ENCODE measurements around the gene GSX2.
"Not testable (repeated sequence)": the region's sequence is repeated elsewhere in the genome, so short reads cannot be mapped to it uniquely, and the experiment has no call there.

GSX2 gene

GRCh38 chr4:54110019-54110416 is 10.1 kb downstream of the GSX2 start:
- ChIA-PET POLR2A (no interaction called here), CTCF (interaction anchor here (0.7 kb wide), 1 partner anchor 205 kb away, joined by 3 read pairs; no protein-coding TSS in a partner anchor)
- Histone ChIP-seq H3K9me3 (ENCODE audit: control insufficient read depth, insufficient read depth, low read depth, low read length) (no peaks in the 10 kb centered on the region), H3K4me1 (ENCODE audit: control insufficient read depth, insufficient read depth, low read length) (no peaks in the 10 kb centered on the region), H3K4me3 (ENCODE audit: low read depth, low read length) (no peak overlapping the region), H3K27ac (ENCODE audit: extremely low read depth, low read depth, low read length) (no peak overlapping the region), H3K36me3 (ENCODE audit: control insufficient read depth in 2 of 2, insufficient read depth in 1 of 2, low read length in 2 of 2) (no peaks in the 10 kb centered on the region)
- TF ChIP-seq KLF16 (tag by site-specific recombination; IDR thresholded peaks at IDR 0.05) (no peak), ZNF692 (tag by site-specific recombination; IDR thresholded peaks at IDR 0.05) (no peak), ZNF341 (tag by site-specific recombination; IDR thresholded peaks at IDR 0.05; ENCODE audit: low read depth) (no peak), HOXA7 (CRISPR knock-in tag; IDR thresholded peaks at IDR 0.05; ENCODE audit: borderline replicate concordance) (no peak)

DNA sequence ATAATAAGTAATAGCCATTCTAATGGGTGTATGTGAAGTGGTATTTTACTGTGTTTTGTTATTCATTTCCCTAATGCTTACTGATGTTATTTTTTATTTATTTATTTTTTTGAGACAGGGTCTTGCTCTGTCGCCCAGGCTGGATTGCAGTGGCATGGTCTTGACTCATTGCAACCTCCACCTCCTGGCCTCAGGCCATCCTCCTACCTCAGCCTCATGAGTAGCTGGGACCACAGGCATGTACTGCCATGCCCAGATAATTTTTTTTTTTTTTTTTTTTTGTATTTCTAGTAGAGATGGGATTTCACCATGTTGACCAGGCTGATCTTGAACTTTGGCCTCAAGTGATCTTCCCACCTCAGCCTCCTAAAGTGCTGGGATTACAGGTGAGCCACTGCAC is 13.2 kb downstream of the GSX2 start:
- H3K9me3 ChIP-seq (ENCODE audit: control insufficient read depth, insufficient read depth, low read depth, low read length); H3K4me3 ChIP-seq (ENCODE audit: low read depth, low read length); POLR2A ChIA-PET: not testable (repeated sequence)

GRCh38 chr4:54116246-54116645 is 16.3 kb downstream of the GSX2 start:
- H3K4me1 ChIP-seq (ENCODE audit: control insufficient read depth, insufficient read depth, low read length); H3K4me3 ChIP-seq (ENCODE audit: low read depth, low read length); H3K36me3 ChIP-seq (ENCODE audit: control insufficient read depth in 2 of 2, insufficient read depth in 1 of 2, low read length in 2 of 2); POLR2A ChIA-PET; H3K27ac ChIP-seq (ENCODE audit: extremely low read depth, low read depth, low read length); CTCF ChIA-PET; H3K9me3 ChIP-seq (ENCODE audit: control insufficient read depth, insufficient read depth, low read depth, low read length): not testable (repeated sequence)

More for the DNA sequence above, 13.2 kb downstream of the GSX2 start:
- H3K36me3 ChIP-seq (ENCODE audit: control insufficient read depth in 2 of 2, insufficient read depth in 1 of 2, low read length in 2 of 2); CTCF ChIA-PET; H3K27ac ChIP-seq (ENCODE audit: extremely low read depth, low read depth, low read length); H3K4me1 ChIP-seq (ENCODE audit: control insufficient read depth, insufficient read depth, low read length): not testable (repeated sequence)

- POLR2A ChIA-PET = no interaction called here
- Histone ChIP-seq H3K4me1 (ENCODE audit: control insufficient read depth, insufficient read depth, low read length) (no peaks in the 10 kb centered on the region), H3K36me3 (ENCODE audit: control insufficient read depth in 2 of 2, insufficient read depth in 1 of 2, low read length in 2 of 2) (no peaks in the 10 kb centered on the region), H3K27ac (ENCODE audit: extremely low read depth, low read depth, low read length) (no peak overlapping the region), H3K4me3 (ENCODE audit: low read depth, low read length) (no peak overlapping the region), H3K9me3 (ENCODE audit: control insufficient read depth, insufficient read depth, low read depth, low read length) (no peaks in the 10 kb centered on the region)
- CTCF ChIA-PET = interaction anchor here (0.6 to 1.0 kb wide), 3 partner anchors 121 to 195 kb away, joined by 3 read pairs; no protein-coding TSS in a partner anchor
- TF ChIP-seq GLIS1 (tag by site-specific recombination; IDR thresholded peaks at IDR 0.05) (peak; percentile 84), HOXD13 (CRISPR knock-in tag; IDR thresholded peaks at IDR 0.05; ENCODE audit: borderline replicate concordance) (no peak), ZNF707 (tag by site-specific recombination; IDR thresholded peaks at IDR 0.05) (no peak), ZNF266 (tag by site-specific recombination; IDR thresholded peaks at IDR 0.05; ENCODE audit: low read depth) (no peak), ZNF335 (tag by site-specific recombination; conservative IDR thresholded peaks at IDR 0.05) (no peak), ZNF133 (tag by site-specific recombination; IDR thresholded peaks at IDR 0.05) (no peak)
These were observed 19.1 kb downstream of the GSX2 start for GRCh38 chr4:54118850-54119589.

- POLR2A ChIA-PET = interaction anchor here (0.6 kb wide), 1 partner anchor 27 kb away, joined by 4 read pairs; no protein-coding TSS in a partner anchor
- no peaks in the 10 kb centered on the region for H3K36me3 ChIP-seq (ENCODE audit: control insufficient read depth in 2 of 2, insufficient read depth in 1 of 2, low read length in 2 of 2)
- no peaks in the 10 kb centered on the region for H3K9me3 ChIP-seq (ENCODE audit: control insufficient read depth, insufficient read depth, low read depth, low read length)
- no peaks in the 10 kb centered on the region for H3K4me1 ChIP-seq (ENCODE audit: control insufficient read depth, insufficient read depth, low read length)
- CTCF ChIA-PET = no interaction called here
- H3K4me3 ChIP-seq (ENCODE audit: low read depth, low read length) = no peak overlapping the region
- no peak overlapping the region for H3K27ac ChIP-seq (ENCODE audit: extremely low read depth, low read depth, low read length)
- TF ChIP-seq, protein P1, sequence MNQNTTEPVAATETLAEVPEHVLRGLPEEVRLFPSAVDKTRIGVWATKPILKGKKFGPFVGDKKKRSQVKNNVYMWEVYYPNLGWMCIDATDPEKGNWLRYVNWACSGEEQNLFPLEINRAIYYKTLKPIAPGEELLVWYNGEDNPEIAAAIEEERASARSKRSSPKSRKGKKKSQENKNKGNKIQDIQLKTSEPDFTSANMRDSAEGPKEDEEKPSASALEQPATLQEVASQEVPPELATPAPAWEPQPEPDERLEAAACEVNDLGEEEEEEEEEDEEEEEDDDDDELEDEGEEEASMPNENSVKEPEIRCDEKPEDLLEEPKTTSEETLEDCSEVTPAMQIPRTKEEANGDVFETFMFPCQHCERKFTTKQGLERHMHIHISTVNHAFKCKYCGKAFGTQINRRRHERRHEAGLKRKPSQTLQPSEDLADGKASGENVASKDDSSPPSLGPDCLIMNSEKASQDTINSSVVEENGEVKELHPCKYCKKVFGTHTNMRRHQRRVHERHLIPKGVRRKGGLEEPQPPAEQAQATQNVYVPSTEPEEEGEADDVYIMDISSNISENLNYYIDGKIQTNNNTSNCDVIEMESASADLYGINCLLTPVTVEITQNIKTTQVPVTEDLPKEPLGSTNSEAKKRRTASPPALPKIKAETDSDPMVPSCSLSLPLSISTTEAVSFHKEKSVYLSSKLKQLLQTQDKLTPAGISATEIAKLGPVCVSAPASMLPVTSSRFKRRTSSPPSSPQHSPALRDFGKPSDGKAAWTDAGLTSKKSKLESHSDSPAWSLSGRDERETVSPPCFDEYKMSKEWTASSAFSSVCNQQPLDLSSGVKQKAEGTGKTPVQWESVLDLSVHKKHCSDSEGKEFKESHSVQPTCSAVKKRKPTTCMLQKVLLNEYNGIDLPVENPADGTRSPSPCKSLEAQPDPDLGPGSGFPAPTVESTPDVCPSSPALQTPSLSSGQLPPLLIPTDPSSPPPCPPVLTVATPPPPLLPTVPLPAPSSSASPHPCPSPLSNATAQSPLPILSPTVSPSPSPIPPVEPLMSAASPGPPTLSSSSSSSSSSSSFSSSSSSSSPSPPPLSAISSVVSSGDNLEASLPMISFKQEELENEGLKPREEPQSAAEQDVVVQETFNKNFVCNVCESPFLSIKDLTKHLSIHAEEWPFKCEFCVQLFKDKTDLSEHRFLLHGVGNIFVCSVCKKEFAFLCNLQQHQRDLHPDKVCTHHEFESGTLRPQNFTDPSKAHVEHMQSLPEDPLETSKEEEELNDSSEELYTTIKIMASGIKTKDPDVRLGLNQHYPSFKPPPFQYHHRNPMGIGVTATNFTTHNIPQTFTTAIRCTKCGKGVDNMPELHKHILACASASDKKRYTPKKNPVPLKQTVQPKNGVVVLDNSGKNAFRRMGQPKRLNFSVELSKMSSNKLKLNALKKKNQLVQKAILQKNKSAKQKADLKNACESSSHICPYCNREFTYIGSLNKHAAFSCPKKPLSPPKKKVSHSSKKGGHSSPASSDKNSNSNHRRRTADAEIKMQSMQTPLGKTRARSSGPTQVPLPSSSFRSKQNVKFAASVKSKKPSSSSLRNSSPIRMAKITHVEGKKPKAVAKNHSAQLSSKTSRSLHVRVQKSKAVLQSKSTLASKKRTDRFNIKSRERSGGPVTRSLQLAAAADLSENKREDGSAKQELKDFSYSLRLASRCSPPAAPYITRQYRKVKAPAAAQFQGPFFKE (tag by site-specific recombination; IDR thresholded peaks at IDR 0.05; ENCODE audit: borderline replicate concordance) = no peak
- TF ChIP-seq, protein P2, sequence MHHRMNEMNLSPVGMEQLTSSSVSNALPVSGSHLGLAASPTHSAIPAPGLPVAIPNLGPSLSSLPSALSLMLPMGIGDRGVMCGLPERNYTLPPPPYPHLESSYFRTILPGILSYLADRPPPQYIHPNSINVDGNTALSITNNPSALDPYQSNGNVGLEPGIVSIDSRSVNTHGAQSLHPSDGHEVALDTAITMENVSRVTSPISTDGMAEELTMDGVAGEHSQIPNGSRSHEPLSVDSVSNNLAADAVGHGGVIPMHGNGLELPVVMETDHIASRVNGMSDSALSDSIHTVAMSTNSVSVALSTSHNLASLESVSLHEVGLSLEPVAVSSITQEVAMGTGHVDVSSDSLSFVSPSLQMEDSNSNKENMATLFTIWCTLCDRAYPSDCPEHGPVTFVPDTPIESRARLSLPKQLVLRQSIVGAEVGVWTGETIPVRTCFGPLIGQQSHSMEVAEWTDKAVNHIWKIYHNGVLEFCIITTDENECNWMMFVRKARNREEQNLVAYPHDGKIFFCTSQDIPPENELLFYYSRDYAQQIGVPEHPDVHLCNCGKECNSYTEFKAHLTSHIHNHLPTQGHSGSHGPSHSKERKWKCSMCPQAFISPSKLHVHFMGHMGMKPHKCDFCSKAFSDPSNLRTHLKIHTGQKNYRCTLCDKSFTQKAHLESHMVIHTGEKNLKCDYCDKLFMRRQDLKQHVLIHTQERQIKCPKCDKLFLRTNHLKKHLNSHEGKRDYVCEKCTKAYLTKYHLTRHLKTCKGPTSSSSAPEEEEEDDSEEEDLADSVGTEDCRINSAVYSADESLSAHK (tag by site-specific recombination; IDR thresholded peaks at IDR 0.05) = no peak
- no peak for TF ChIP-seq ZNF596 (tag by site-specific recombination; IDR thresholded peaks at IDR 0.05)
- TF ChIP-seq ZNF366 (tag by site-specific recombination; conservative IDR thresholded peaks at IDR 0.05) = no peak
- TF ChIP-seq SP7 (tag by site-specific recombination; IDR thresholded peaks at IDR 0.05) = no peak
These were observed 20.6 kb downstream of the GSX2 start for GRCh38 chr4:54120518-54120917.

All from HEK293 (cell line).